GM18508 (cell line): ENCODE measurements around the gene FGD2.
"Not testable (repeated sequence)": the region's sequence is repeated elsewhere in the genome, so short reads cannot be mapped to it uniquely, and the experiment has no call there.

Source experiments
- ATAC-seq: cut with Tn5 transposase; IDR thresholded peaks from one replicate; pipeline ENCODE4 v1.9.1; 2021; ENCODE audit warnings: moderate number of reproducible peaks; ENCODE audit not compliant: insufficient read depth, unreplicated experiment

The FGD2 gene

DNA sequence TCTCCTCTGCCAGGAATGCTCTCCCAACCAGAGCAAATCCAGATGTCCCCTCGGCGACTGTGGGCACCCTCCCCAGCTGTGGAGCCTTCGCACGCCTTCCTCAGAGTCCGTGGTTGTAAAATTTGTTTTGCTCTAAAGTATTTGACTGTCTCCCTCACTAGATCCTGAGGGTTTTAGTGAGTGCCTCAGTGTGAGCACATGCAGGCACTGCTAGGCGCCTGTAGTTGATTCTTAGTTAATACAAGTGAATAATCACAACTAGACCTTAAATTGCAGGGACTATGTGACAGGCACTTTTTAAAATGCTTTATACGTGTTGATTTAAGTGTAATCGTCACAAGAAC is 18.8 kb upstream of the FGD2 start:
- ATAC-seq: no peak

DNA sequence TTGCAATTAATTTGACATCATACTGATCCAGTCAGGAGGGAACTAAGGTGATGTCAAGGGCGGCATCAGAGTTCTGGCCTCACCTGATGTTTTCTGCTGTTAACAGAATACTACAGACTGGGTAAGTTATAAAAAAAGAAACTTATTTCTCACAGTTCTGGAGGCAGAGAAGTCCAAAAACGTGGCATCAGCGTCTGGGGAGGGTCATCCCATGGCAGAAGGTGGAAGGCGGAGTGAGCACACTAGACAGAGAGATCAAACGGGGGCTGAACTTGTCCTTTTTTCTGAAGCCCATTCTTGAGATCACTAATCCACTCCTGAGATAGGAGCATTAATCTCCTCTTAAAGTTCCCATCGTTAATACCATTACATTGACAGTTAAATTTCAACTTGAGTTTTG is 16.2 kb upstream of the FGD2 start:
- no peak for ATAC-seq

DNA sequence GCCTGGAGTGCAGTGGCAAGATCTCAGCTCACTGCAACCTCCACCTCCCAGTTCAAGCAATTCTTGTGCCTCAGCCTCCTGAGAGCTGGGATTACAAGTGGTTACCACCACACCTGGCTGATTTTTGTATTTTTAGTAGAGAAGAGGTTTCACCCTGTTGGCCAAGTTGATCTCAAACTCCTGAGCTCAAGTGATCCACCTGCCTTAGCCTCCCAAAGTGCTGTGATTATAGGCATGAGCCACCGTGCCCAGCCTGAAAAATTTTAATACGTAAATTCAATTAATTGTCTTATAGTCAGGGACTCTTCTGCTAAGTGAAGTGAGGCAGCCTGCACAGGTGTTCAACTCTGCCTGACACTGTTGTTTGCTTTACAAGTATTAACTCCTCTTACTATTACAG is 15.1 kb upstream of the FGD2 start:
- ATAC-seq: not testable (repeated sequence)

DNA sequence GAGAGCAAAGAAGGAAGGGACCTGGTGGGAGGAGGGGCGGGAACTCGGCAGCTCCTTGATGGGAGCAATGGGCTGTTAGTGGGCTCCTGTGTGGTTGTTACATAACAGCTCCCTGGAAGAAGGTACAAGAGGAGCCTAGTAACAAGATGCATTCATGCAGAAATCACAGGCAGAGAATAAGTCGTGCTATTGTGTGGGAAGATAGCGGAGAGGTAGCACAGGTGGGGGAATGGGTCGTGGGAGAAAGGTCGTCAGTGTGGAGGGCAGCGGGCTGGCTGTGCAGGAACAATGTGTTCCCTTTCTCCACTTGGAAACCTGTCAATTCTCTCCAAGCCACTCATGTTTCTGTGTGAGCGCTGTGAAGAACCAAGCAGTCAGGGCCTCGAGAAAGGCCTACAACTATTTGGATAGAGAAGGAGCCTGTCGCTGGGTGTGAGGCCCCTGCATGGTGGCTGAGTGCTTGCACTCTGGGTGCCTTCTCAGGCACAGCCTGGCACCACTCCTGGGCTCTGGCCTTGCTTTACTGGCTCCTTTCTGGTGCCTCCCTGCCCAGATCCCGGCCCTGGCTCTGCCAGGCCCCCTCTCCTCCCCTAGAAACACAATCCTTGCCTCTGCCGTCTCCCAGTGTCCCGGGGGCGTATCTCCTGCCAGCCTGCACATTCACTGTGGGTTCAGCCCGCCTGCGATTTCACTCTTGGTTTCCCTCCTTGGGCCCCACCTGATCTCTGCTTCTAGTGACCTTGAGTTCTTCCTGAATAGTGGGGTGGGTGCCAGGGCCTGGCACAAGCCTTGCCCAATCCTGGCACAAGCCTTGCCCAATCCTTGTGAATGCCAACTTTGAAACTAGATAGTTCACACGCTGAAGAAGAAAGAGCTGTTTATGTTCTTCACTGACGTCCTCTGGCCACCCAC is 7.4 kb upstream of the FGD2 start:
- no peak for ATAC-seq

DNA sequence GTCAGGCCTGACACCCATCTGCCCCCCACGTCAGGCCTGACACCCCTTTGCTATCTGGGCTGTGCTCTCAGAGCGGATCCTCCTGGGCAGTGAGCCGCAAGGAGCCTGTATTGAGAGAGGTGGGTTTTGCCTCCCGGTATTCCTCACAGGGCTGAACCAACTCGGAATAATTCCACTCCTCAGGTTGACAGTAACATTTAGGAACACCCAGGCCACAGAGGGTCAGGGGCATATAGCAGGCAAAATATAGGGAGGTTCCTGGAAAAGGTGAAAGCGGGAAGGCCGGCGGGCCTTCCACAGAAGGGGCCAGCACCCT is 6.8 kb upstream of the FGD2 start:
- ATAC-seq: no peak

DNA sequence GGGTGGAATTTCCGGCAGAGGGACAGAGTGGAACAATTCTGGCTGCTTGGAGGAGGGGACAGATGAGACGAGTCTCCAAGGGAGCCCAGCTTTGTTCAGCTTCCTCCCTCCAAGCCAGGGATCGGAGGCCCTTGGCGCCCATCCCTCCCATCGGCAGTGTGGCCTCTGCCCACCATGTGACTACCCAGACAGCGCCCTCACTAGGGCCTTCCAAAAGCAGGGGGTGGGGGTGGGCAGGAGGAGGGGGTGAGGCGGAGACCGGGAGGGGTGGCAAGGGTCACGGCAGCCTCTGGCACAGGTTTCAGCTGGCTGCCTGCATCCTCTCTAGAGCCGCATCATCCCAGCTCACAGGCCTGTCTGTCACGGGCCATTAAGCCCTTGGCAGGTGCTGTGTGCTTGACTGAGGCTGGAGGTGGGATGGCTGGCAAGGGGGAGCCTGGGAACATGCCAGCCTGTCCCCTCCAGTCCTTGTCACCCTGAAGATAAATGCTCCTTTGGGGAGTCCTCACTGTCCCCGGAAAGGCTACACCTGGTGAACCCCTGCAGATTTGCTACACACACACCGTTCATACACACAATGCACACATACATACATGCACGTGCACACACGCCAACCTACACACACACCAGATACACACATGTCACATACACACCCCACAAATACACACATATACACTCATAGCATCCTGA is 6.2 kb upstream of the FGD2 start:
- no peak for ATAC-seq

DNA sequence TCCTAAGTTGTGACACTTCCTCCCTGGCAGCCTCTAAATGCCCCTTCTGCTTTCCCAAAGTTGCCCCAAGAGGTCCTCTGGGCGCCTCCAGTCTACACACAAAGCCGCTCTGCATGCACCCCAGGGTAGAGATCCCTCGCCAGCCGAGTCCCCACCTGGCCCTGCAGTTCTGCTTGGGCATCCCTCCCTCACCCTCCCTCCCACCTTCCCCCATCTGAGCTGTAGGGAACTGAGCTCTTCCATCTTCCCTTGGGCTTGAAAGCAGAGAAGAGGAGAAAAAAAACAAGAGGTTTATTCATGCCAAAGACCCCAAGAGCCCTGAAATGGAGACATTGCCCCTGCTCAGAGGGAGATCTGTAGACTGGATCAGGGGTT is 5.7 kb upstream of the FGD2 start:
- ATAC-seq: no peak

DNA sequence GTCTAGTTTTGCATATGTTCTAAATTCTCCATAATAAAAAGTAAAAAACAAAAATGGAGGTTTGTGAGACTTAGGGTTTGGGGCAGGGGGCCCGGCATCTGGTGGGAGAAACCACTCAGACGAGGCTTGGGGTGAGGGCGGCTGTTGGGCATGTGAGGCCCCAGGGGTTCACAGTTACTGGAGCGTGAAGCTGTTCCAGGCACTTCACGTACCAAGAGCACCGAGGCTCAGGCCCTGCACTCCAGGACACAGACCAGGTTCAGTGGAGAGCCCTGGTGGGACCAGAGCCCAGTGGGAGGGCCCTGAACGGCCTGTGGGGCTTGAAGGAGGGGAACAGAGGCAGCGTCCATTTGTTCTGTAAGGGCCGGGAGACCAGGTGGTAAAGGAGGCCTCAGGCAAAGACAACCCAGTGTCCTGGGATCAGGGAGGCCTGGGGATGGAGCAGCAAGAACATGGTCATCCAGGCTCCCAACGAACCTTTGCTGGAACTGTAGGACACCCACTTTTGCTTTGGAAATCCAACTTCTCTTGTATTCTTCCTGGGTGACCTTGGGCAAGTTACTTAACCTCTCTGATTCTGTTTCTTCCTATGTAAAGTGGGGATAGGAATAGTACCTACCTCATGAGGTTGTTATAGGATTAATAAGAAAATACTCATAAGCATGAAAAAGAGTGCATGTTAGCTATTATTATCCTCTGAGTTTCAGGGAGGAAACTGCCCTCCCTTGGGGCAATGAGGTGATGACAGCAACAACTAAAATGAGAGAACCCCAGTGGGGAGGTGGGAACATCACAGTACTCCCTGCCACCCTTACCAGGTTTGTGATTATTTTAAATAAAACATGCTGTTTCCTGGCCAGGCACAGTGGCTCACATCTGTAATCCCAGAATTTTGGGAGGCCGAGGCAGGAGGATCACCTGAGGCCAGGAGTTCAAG is 1.1 kb upstream of the FGD2 start:
- ATAC-seq: no peak

DNA sequence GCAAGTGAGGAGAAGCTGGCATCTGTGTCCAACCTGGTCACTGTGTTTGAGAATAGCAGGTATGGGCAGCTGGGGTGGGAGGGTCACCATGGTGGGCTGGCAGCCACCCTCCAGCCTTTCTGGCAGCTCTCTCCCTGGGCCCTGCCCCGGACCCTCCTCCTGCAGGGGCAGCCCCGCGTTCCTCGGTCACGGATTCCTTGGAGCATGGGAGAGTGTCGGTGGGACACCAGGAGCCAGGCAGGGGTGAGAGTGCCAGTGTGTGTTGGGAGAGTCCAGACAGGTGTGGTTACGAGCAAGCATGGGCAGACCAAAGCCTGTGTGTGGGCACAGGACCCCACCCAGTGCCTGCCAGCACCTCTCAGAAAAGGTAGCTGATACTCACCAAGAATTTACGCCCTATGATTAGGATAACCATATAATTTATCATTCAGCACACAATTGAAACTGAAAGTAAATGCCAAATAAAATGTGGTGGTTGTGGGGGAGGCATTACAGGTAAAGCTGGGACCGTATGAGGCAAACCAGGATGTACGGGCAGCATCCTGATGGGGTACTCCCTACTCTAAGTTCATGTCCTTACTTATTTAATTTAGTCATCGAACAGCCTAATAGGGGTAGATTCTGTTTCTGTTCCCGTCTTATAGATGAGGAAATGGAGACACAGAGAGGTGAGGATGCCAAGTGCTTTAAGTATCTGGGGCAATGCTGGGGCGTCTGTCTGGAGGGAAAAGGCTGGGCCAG is 542 bp downstream of the FGD2 start:
- no peak for ATAC-seq

DNA sequence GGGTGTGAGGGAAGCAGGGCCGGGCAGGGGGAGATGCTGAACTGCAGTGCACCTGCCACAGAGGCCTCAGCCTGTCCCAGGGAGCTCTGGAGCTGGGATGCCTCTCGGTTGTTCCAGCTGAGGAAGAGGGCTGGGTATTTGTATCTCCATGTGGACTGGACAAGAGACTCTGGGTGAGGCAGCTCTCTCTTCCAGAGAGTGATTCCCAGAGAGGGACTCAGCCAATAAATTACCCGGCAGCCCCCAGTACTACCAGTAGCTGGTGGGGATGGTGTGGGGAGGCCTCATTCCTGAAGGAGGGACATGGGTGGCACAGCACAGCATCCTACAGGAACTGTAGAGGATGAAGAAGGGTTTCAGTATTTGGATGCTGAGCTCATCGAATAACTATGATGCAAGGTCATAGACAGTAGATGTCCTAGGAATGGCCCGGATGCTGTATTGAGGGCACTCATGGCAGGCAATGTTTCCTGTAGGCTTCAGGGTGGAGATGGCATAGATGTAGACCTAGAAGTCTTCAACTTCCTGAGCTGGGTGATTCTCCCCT is 1.4 kb downstream of the FGD2 start:
- no peak for ATAC-seq

DNA sequence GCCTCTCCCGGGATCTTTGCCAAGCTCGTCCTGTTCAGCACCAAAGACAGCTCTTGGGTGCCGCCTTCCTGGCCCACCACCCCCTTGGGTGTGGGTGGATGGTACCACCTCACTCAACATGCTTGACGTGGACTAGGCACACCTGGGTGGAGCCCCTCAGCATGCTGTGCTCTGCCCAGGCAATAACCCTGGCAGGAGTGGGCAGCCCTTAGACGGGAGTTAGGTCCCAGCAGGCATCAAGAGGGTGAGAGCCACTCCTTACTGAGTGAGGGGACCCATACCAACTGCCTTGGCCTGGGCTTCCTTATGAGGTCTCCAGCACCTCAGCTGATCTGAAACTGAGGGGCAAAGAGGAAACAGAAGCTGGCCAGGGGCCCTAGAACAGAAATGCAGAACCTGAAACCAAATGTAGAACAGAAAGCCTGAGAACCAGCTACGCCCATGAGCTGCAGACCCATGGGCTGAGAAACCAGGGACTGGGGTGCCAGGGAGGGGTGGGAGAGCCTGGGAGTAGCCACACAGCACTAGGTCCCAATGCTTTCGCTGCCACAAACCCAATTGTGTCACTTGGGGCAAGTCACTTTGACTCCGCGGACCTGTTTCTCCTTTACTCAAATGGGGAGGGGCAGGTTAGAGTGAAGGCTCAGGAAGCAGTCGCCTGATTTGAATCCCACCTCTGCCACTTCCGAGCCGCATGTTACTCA is 2.0 kb downstream of the FGD2 start:
- ATAC-seq: no peak

DNA sequence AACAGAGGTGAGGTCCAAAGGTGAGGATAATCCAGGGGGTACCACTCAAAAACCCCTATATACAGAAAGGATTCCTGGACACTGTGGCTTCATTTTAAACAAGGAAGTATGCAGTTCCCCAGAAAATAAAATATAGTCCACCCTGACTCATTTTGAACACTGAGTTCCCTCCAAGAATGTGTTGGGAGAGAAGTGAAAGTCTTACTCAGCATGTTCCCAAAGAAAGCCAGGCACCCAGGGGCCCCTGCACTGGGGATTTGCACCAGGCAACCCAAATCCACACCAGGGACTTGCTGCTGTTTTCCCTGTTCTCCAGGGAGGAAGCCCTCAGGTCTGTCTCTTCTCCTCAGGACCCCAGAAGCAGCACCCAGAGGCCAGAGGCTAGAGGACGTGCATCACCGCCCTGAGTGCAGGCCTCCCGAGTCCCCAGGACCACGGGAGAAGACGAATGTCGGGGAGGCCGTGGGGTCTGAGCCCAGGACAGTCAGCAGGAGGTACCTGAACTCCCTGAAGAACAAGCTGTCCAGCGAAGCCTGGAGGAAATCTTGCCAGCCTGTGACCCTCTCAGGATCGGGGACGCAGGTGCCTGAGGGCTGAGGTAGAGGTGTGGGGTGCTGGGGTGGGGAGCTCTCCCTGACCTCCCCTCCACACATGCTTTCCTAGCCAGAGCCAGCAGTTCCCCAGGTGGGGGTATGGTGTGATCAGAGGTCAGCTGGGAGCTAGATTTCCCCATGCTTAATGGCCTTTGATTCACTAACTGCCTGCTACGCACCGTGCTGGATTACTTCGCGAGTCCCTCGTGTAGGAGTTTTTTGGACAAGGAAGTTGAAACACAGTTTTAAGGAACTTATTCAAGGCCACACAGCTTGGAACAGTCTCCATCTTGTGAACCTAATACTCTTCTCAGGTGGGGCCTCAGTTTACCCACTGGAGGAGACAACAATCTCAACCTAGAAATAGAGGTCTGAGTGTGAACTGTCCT is 3.3 kb downstream of the FGD2 start:
- ATAC-seq: no peak

DNA sequence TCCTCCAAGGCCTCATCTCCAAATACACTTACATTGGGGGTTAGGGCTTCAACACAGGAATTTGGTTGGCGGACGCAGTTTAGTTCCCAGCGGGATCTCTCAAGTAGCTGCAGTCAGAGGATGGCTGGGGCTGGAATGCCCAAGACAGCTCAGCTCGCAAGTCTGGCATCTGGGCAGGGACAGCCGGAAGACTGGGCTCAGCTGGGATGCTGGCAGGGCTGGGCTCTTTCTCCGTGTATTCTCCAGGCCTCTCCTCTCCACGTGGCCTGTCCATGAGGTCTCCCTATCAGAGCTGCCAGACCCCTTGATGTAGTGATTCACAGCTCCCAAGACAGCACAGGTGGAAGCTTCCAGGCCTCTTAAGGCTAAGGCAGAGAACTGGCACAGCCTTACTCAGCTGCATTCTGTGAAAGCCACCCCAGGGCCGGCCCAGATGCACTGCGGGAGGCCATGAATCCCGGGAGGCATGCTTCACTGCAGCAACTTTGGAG is 5.0 kb downstream of the FGD2 start:
- ATAC-seq: no peak

DNA sequence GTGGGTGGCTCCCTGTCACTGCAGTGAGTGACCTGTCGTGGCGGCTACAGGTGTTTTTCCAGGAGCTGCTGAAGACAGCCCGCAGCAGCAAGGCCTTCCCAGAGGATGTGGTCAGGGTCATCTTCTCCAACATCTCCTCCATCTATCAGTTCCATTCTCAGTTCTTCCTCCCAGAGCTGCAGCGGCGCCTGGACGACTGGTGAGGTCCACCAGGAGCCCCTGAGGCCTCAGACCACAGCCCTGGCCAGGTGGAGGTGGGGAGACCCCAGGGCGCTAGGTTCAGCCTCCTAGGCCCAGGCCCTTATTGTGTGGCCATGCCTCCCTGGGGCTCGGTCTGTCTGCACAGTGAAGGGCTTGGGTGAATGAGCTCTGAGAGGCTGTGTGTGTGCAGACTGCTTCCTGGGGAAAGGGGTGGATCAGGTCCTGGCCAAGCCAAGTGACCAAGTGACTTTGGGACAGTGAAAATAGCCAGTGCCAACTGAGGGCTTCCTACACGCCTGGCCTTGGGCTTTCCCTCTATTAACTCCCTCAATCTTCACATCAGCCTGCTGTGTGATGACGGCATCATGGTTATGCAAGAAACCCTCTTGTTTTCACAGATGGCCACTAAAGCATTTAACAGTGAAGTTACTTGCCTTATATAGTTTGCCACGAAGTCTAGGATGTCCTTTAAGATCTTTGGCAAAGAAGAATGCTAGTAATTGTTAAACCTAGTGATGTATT is 6.4 kb downstream of the FGD2 start:
- ATAC-seq: no peak

DNA sequence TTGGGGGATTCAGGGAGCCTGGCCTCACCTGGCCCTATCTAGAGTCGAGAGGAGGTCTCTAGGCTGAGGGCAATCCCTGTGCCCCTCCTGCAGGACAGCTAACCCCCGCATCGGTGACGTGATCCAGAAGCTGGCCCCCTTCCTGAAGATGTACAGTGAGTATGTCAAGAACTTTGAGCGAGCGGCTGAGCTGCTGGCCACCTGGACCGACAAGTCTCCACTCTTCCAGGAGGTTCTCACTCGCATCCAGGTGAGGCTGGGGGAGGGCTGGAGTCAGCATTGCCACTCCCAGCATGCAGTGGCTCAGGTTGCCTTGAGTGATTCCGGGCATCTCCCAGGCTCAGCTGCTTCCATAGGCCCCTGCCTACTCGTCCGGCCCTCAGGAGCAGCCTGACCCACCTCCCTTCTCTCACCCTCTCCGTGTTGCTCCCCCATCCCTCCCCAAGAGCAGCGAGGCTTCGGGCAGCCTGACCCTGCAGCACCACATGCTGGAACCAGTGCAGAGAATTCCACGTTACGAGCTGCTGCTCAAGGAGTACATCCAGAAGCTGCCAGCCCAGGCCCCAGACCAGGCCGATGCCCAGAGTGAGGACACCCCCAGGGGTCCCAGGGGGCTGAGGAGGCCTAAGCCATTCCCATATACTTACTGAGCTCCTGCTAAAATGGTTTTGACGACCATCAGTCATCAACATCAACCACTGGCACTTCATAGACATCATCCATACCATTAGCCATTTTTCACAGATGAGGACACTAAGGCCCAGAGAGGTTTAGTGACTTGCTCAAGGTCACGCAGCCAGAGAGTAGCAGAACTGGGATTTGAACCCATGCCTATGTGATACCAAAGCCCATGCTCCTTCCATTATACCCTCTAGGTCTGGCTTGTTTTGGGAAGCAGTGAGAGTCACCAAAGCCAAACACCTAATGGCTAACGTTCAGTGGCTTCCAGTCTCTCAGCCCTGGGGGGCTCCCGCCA is 8.3 kb downstream of the FGD2 start:
- ATAC-seq: no peak

DNA sequence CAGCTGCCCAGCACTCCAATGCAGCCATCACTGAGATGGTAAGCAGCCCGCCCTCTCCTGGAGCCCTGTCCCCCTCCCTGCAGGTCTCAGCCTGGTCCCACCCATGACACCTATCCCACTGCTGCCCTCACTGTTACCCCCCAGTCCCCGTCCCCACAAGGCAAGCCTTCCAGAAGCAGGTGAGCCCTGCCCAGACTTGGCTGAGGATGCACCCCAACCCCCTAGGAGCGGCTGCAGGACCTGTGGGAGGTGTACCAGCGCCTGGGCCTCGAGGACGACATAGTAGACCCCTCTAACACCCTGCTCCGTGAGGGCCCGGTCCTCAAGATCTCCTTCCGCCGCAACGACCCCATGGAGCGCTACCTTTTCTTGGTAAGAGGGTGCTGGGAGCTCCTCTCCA is 9.2 kb downstream of the FGD2 start:
- ATAC-seq: no peak
